Activated B cell treated with CpG ODN at 0.5 μM for 24 hours (primary cell): ENCODE data around the gene IER2. TPM values are rescaled to one million over a fixed set of nuclear protein-coding genes. Genes with fewer than 3 reads are reported as not detected.
"Not testable (repeated sequence)": the region's sequence is repeated elsewhere in the genome, so short reads cannot be mapped to it uniquely, and the experiment has no call there.

Source experiments
- ATAC-seq: fragments of 200-7000 bp; cut with Tn5 transposase; one replicate; pipeline ENCODE4 v1.10.0; 2021; ENCODE audit warnings: low read depth, mild to moderate bottlenecking, moderate library complexity
- CTCF ChIA-PET: fragments of 350-600 bp; sonication (Branson Sonifier 250); formaldehyde crosslinking; loops from one replicate; lab custom pipeline; 2021; ENCODE audit warnings: antibody characterized with exemption; lab: Charles Lee
- POLR2A ChIA-PET: fragments of 350-600 bp; sonication (Branson Sonifier 250); formaldehyde crosslinking; loops from one replicate; lab custom pipeline; 2021; ENCODE audit warnings: antibody characterized with exemption; lab: Charles Lee
- DNase-seq: peaks from one replicate; pipeline ENCODE4 v3.0.0; 2022
- H3K27ac Mint-ChIP-seq: one replicate; pipeline ENCODE4 v1.8.0; 2020; ENCODE audit warnings: mixed read lengths
- H3K27me3 Mint-ChIP-seq: one replicate; pipeline ENCODE4 v1.8.0; 2021; ENCODE audit warnings: mixed read lengths
- H3K36me3 Mint-ChIP-seq: one replicate; pipeline ENCODE4 v1.8.0; 2021; ENCODE audit warnings: low read depth, mixed read lengths
- H3K4me1 Mint-ChIP-seq: one replicate; pipeline ENCODE4 v1.8.0; 2021; ENCODE audit warnings: mixed read lengths
- H3K4me3 Mint-ChIP-seq: one replicate; pipeline ENCODE4 v1.8.0; 2020; ENCODE audit warnings: mild to moderate bottlenecking, mixed read lengths
- H3K9me3 Mint-ChIP-seq: one replicate; pipeline ENCODE4 v1.8.0; 2020; ENCODE audit warnings: mixed read lengths
- CTCF ChIP-seq: fragments of 200-600 bp; IDR thresholded peaks from one replicate; pipeline ENCODE4 v1.8.0; 2022; ENCODE audit warnings: antibody characterized with exemption, mild to moderate bottlenecking
- intact Hi-C: fragments of 100-400 bp; cut with micrococcal nuclease; formaldehyde crosslinking; loops from one replicate; pipeline ENCODE4 v1.15.1; 2024
- total RNA-seq: library from RNA; stranded (reverse); gene quantifications from 2 replicates; pipeline ENCODE4 v1.2.3, GENCODE V29; 2022

The IER2 gene
- total RNA-seq, 1 donor from 2014 or later = 119 TPM

GRCh38 chr19:13190781-13191540 lies 40.8 kb downstream of the IER2 start:
- peak overlapping the region; percentile 7 for H3K27ac Mint-ChIP-seq
- ATAC-seq = no peak
- intact Hi-C loops = no loop called here
- TF ChIP-seq CTCF = no peak
- H3K36me3 Mint-ChIP-seq = no peaks in the 10 kb centered on the region
- H3K4me1 Mint-ChIP-seq = peaks cover 43% of the 10 kb centered on the region
- no peak overlapping the region for H3K4me3 Mint-ChIP-seq
- ChIA-PET POLR2A (interaction anchor here (0.7 to 2.1 kb wide), 5 partner anchors 9 to 540 kb away, joined by 3 to 20 read pairs (median 4); no protein-coding TSS in a partner anchor), CTCF (interaction anchor here (1.8 kb wide), 1 partner anchor 72 kb away, joined by 6 read pairs; no protein-coding TSS in a partner anchor)
- DNase-seq = no peak
- H3K27me3 Mint-ChIP-seq = no peaks in the 10 kb centered on the region
- H3K9me3 Mint-ChIP-seq = no peaks in the 10 kb centered on the region

GRCh38 chr19:13195678-13196077 lies 45.5 kb downstream of the IER2 start:
- no peak overlapping the region for H3K4me3 Mint-ChIP-seq
- ChIA-PET POLR2A (interaction anchor here (0.6 to 4.6 kb wide), 15 partner anchors 13 to 417 kb away, joined by 3 to 104 read pairs (median 5); partner anchors contain the start of genes IER2, NACC1 and STX10), CTCF (interaction anchor here (0.7 to 4.1 kb wide), 40 partner anchors 9 to 525 kb away, joined by 3 to 52 read pairs (median 4); partner anchors contain the start of genes IER2, NACC1 and STX10)
- H3K9me3 Mint-ChIP-seq = no peaks in the 10 kb centered on the region
- H3K27ac Mint-ChIP-seq = peak overlapping the region; percentile 63
- intact Hi-C loops = loop anchor here (1.0 to 5.0 kb wide), 4 partner anchors 13 to 218 kb away; no protein-coding TSS in a partner anchor
- H3K27me3 Mint-ChIP-seq = no peaks in the 10 kb centered on the region
- H3K4me1 Mint-ChIP-seq = peaks cover 29% of the 10 kb centered on the region
- peak; percentile 57 for DNase-seq
- no peak for TF ChIP-seq CTCF
- H3K36me3 Mint-ChIP-seq = no peaks in the 10 kb centered on the region
- peak; percentile 79 for ATAC-seq

- no peaks in the 10 kb centered on the region for H3K27me3 Mint-ChIP-seq
- H3K27ac Mint-ChIP-seq = no peak overlapping the region
- H3K36me3 Mint-ChIP-seq = no peaks in the 10 kb centered on the region
- POLR2A ChIA-PET = interaction anchor here (0.5 kb wide), 1 partner anchor 9 kb away, joined by 5 read pairs; no protein-coding TSS in a partner anchor
- CTCF ChIA-PET = no interaction called here
- no peak for DNase-seq
- no peak for TF ChIP-seq CTCF
- no peak for ATAC-seq
- peaks cover 24% of the 10 kb centered on the region for H3K4me1 Mint-ChIP-seq
- no peaks in the 10 kb centered on the region for H3K9me3 Mint-ChIP-seq
- no peak overlapping the region for H3K4me3 Mint-ChIP-seq
- intact Hi-C loops = loop anchor here (5.0 kb wide), 1 partner anchor 221 kb away; no protein-coding TSS in a partner anchor
Measured at GRCh38 chr19:13198634-13199033, 48.4 kb downstream of the IER2 start.

GRCh38 chr19:13202112-13202511 lies 51.9 kb downstream of the IER2 start:
- DNase-seq, CTCF ChIA-PET, intact Hi-C loops, ATAC-seq, H3K9me3 Mint-ChIP-seq, H3K36me3 Mint-ChIP-seq, H3K4me3 Mint-ChIP-seq, H3K27ac Mint-ChIP-seq, H3K27me3 Mint-ChIP-seq, H3K4me1 Mint-ChIP-seq: not testable (repeated sequence)
- POLR2A ChIA-PET = interaction anchor here (0.6 to 1.6 kb wide), 2 partner anchors 13 to 47 kb away, joined by 5 to 6 read pairs; no protein-coding TSS in a partner anchor

Other genes with a start within 250 kb of the IER2 start
- 0.49 TPM in 1 of 2 replicates, not detected in the other for gene SYCE2, start 231.1 kb upstream of the IER2 start, total RNA-seq
- 76.1 and 76.8 TPM in 2 replicates for gene FARSA, start 216.7 kb upstream of the IER2 start, total RNA-seq
- gene CALR, start 211.8 kb upstream of the IER2 start, total RNA-seq = 721 and 802 TPM in 2 replicates
- 106 and 112 TPM in 2 replicates for gene RAD23A, start 204.5 kb upstream of the IER2 start, total RNA-seq
- 16.7 and 19.6 TPM in 2 replicates for gene GADD45GIP1, start 193.2 kb upstream of the IER2 start, total RNA-seq
- gene DAND5, start 180.8 kb upstream of the IER2 start, total RNA-seq = not detected in 2 replicates
- 2.6 and 2.7 TPM in 2 replicates for gene NFIX, start 154.9 kb upstream of the IER2 start, total RNA-seq
- gene LYL1, start 47.6 kb upstream of the IER2 start, total RNA-seq = 67.1 and 74.8 TPM in 2 replicates
- gene TRMT1, start 33.7 kb upstream of the IER2 start, total RNA-seq = 111 and 113 TPM in 2 replicates
- 62.1 and 68.8 TPM in 2 replicates for gene NACC1, start 32.1 kb upstream of the IER2 start, total RNA-seq
- gene STX10, start within 50 bp of the IER2 start, total RNA-seq = 41.7 and 43.6 TPM in 2 replicates